NCI-H460 (cell line): ENCODE measurements around the gene SNTG2. TPM values are rescaled to one million over a fixed set of nuclear protein-coding genes. Genes with fewer than 3 reads are reported as not detected.
"Not testable (repeated sequence)": the region's sequence is repeated elsewhere in the genome, so short reads cannot be mapped to it uniquely, and the experiment has no call there.

Source experiments
- DNase-seq: peaks from one replicate; pipeline ENCODE4 v3.0.0-alpha.2; 2016; ENCODE audit warnings: low read depth; ENCODE audit errors: extremely low read depth
- polyA plus RNA-seq: library from polyadenylated mRNA; depleted of rRNA; stranded (reverse); fragments of >200 nt; gene quantifications from 2 replicates; pipeline ENCODE4 v1.2.3, GENCODE V29; 2014; cell fraction: nucleus; rRNA removed
- total RNA-seq: library from RNA; depleted of rRNA; stranded (reverse); fragments of >200 nt; shearing (Covaris generic); gene quantifications from 2 replicates; pipeline ENCODE4 v1.2.3, GENCODE V29; 2014; rRNA removed

The SNTG2 gene
- total RNA-seq: 0.12 TPM in 1 of 2 replicates, not detected in the other
- not detected in 2 replicates for polyA plus RNA-seq

- peak; percentile 18 for DNase-seq
These were observed at the start of gene SNTG2 for GRCh38 chr2:950080-950966. Gene SNTG2 (plus strand): TSS chr2:950849. CDS start chr2:950997, 148 bp downstream.

GRCh38 chr2:902584-902983 lies 48.1 kb upstream of the SNTG2 start:
- no peak for DNase-seq

GRCh38 chr2:903223-903900 lies 47.3 kb upstream of the SNTG2 start:
- DNase-seq: no peak

- DNase-seq: no peak
These were observed 46.2 kb upstream of the SNTG2 start for GRCh38 chr2:904246-905024.

- DNase-seq: no peak
These were observed 45.4 kb upstream of the SNTG2 start for GRCh38 chr2:905091-905832.

GRCh38 chr2:905833-906140 lies 44.9 kb upstream of the SNTG2 start:
- DNase-seq: no peak

- DNase-seq: no peak
These were observed 42.9 kb upstream of the SNTG2 start for GRCh38 chr2:907706-908105.

GRCh38 chr2:908568-908967 lies 42.1 kb upstream of the SNTG2 start:
- no peak for DNase-seq

- DNase-seq: not testable (repeated sequence)
These were observed 40.8 kb upstream of the SNTG2 start for GRCh38 chr2:909764-910379.

GRCh38 chr2:910698-911097 lies 40.0 kb upstream of the SNTG2 start:
- no peak for DNase-seq

- DNase-seq: no peak
These were observed 34.7 kb upstream of the SNTG2 start for GRCh38 chr2:915979-916378.

- no peak for DNase-seq
These were observed 33.7 kb upstream of the SNTG2 start for GRCh38 chr2:916935-917334.

- no peak for DNase-seq
These were observed 31.0 kb upstream of the SNTG2 start for GRCh38 chr2:919672-920071.

GRCh38 chr2:920573-920972 lies 30.1 kb upstream of the SNTG2 start:
- no peak for DNase-seq

- DNase-seq: no peak
These were observed 29.6 kb upstream of the SNTG2 start for GRCh38 chr2:920999-921398.

GRCh38 chr2:922185-922584 lies 28.5 kb upstream of the SNTG2 start:
- DNase-seq: no peak

GRCh38 chr2:923832-924601 lies 26.6 kb upstream of the SNTG2 start:
- no peak for DNase-seq

GRCh38 chr2:924701-925100 lies 25.9 kb upstream of the SNTG2 start:
- DNase-seq: no peak

GRCh38 chr2:925309-925708 lies 25.3 kb upstream of the SNTG2 start:
- no peak for DNase-seq
